HepG2 (cell line): ENCODE data around the gene UCK2. TPM values are rescaled to one million over a fixed set of nuclear protein-coding genes. Genes with fewer than 3 reads are reported as not detected.

Source experiments
- ARNT ChIP-seq: fragments of 450-650 bp; IDR thresholded peaks from 2 replicates; pipeline ENCODE4 v1.6.1; 2017
- GZF1 ChIP-seq: sonication (generic); formaldehyde crosslinking; IDR thresholded peaks from 2 replicates; pipeline ENCODE4 v1.5.1; 2020; ENCODE audit warnings: mild to moderate bottlenecking, missing genetic modification reagents
- PATZ1 ChIP-seq: sonication (generic); formaldehyde crosslinking; IDR thresholded peaks from 2 replicates; pipeline ENCODE4 v1.4.0; 2020; ENCODE audit warnings: missing genetic modification reagents
- RARA ChIP-seq: IDR thresholded peaks from 2 replicates; pipeline ENCODE4 v1.6.1; 2016; ENCODE audit warnings: missing genetic modification reagents, missing compliant biosample characterization
- SAP130 ChIP-seq: IDR thresholded peaks from 2 replicates; pipeline ENCODE4 v1.6.1; 2016; ENCODE audit warnings: low read depth
- SETDB1 ChIP-seq: sonication (generic); formaldehyde crosslinking; IDR thresholded peaks from 2 replicates; pipeline ENCODE4 v1.5.1; 2020; ENCODE audit warnings: missing genetic modification reagents, mild to moderate bottlenecking, borderline replicate concordance
- SMAD9 ChIP-seq: sonication (generic); formaldehyde crosslinking; IDR thresholded peaks from 2 replicates; pipeline ENCODE4 v1.5.1; 2020; ENCODE audit warnings: mild to moderate bottlenecking, missing genetic modification reagents
- SNAI1 ChIP-seq: sonication (generic); formaldehyde crosslinking; IDR thresholded peaks from 2 replicates; pipeline ENCODE4 v1.5.0; 2020; ENCODE audit warnings: mild to moderate bottlenecking, missing genetic modification reagents, borderline replicate concordance
- TEF ChIP-seq: sonication (generic); formaldehyde crosslinking; IDR thresholded peaks from 2 replicates; pipeline ENCODE4 v1.5.0; 2020; ENCODE audit warnings: missing genetic modification reagents
- ZBTB26 ChIP-seq: IDR thresholded peaks from 2 replicates; pipeline ENCODE4 v1.6.1; 2016; ENCODE audit warnings: missing compliant biosample characterization, missing genetic modification reagents, borderline replicate concordance
- ZBTB4 ChIP-seq: sonication (generic); formaldehyde crosslinking; IDR thresholded peaks from 2 replicates; pipeline ENCODE4 v1.4.0; 2020; ENCODE audit warnings: missing genetic modification reagents, mild to moderate bottlenecking, borderline replicate concordance
- ZFAT ChIP-seq: sonication (generic); formaldehyde crosslinking; conservative IDR thresholded peaks from 2 replicates; pipeline ENCODE4 v1.8.1; 2023; ENCODE audit warnings: missing genetic modification reagents, inconsistent platforms
- ZFP1 ChIP-seq: IDR thresholded peaks from 2 replicates; pipeline ENCODE4 v1.6.1; 2016
- ZNF432 ChIP-seq: sonication (generic); formaldehyde crosslinking; IDR thresholded peaks from 2 replicates; pipeline ENCODE4 v1.5.0; 2020; ENCODE audit warnings: missing genetic modification reagents, mild to moderate bottlenecking, borderline replicate concordance
- ZNF558 ChIP-seq: sonication (generic); formaldehyde crosslinking; IDR thresholded peaks from 2 replicates; pipeline ENCODE4 v1.9.0; 2022; ENCODE audit warnings: mild to moderate bottlenecking, missing genetic modification reagents, borderline replicate concordance
- ZNF567 ChIP-seq: sonication (generic); formaldehyde crosslinking; IDR thresholded peaks from 2 replicates; pipeline ENCODE4 v1.8.1; 2023; ENCODE audit warnings: mild to moderate bottlenecking, missing genetic modification reagents, borderline replicate concordance
- ZNF713 ChIP-seq: sonication (generic); formaldehyde crosslinking; IDR thresholded peaks from 2 replicates; pipeline ENCODE4 v1.4.0; 2020; ENCODE audit warnings: mild to moderate bottlenecking, missing genetic modification reagents
- ZNF792 ChIP-seq: IDR thresholded peaks from 2 replicates; pipeline ENCODE4 v1.6.1; 2016
- polyA plus RNA-seq, 8 experiments: library from polyadenylated mRNA; depleted of rRNA in 3 of 8; stranded (reverse) in 7 of 8; unstranded in 1 of 8; fragments of >200 nt; fragmentation: Illumina TruSeq in 4 of 8; extraction: Trizol in 4 of 8; gene quantifications; 2 replicates each; pipeline versions ENCODE4 v1.2.1 to v1.2.3, GENCODE V29; 2011 to 2016; ENCODE audit warnings: low read depth in 4 of 8, missing spikeins in 1 of 8, mixed read lengths in 1 of 8; ENCODE audit not compliant: insufficient read depth in 1 of 8
- total RNA-seq, 5 experiments: library from RNA; depleted of rRNA; stranded (reverse); fragments of >200 nt; fragmentation: Illumina TruSeq; extraction: Trizol; gene quantifications; 2 replicates each; pipeline ENCODE4 v1.2.3, GENCODE V29; 2016; ENCODE audit warnings: low read depth in 1 of 5
- TF ChIP-seq, protein P1 (sequence below): sonication (generic); formaldehyde crosslinking; IDR thresholded peaks from 2 replicates; pipeline ENCODE4 v1.4.0; 2020; ENCODE audit warnings: mild to moderate bottlenecking, missing genetic modification reagents

The UCK2 gene
- total and polyA plus RNA-seq, 2 of the 13 experiments (the other 11 are each of a cell fraction or from before 2014, with no cell fraction given) = 64.3 to 78.0 TPM

- TF ChIP-seq TEF (CRISPR knock-in tag) (no peak), ZNF713 (CRISPR knock-in tag) (no peak), ZNF558 (no peak; the same call in 1 of the 2 replicates), ZNF792 (CRISPR knock-in tag) (peak; percentile 59; the same call in 1 of the 2 replicates), SAP130 (CRISPR knock-in tag) (peak; percentile 84), SNAI1 (CRISPR knock-in tag) (no peak), ZBTB4 (CRISPR knock-in tag) (no peak), ZNF432 (CRISPR knock-in tag) (no peak), RARA (CRISPR knock-in tag) (peak; percentile 97), ARNT (no peak), ZBTB26 (CRISPR knock-in tag) (peak; percentile 90), SETDB1 (CRISPR knock-in tag) (no peak), ZFAT (CRISPR knock-in tag) (no peak), GZF1 (CRISPR knock-in tag) (no peak), PATZ1 (peak; percentile 85), ZNF567 (CRISPR knock-in tag) (0 out of 2 replicates have a peak, but pooled peaks have one; percentile 85), ZFP1 (CRISPR knock-in tag) (no peak), SMAD9 (CRISPR knock-in tag) (no peak)
- TF ChIP-seq, protein P1, sequence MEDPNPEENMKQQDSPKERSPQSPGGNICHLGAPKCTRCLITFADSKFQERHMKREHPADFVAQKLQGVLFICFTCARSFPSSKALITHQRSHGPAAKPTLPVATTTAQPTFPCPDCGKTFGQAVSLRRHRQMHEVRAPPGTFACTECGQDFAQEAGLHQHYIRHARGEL (CRISPR knock-in tag) = no peak
Observed at GRCh38 chr1:165910764-165911421, 83.5 kb downstream of the UCK2 start (continued).
